Rectal smooth muscle tissue (tissue), 1 donor: ENCODE data around the gene MYH9.

Source experiments
- H3K27ac ChIP-seq: one replicate; pipeline ENCODE4 v1.7.0; 2013; ENCODE audit warnings: low read depth, low read length, inconsistent platforms
- H3K27me3 ChIP-seq: one replicate; pipeline ENCODE4 v1.7.0; 2013; ENCODE audit warnings: low read length; ENCODE audit not compliant: control insufficient read depth, insufficient read depth
- H3K36me3 ChIP-seq: one replicate; pipeline ENCODE4 v1.7.0; 2013; ENCODE audit warnings: low read length; ENCODE audit not compliant: control insufficient read depth, insufficient read depth
- H3K4me1 ChIP-seq: one replicate; pipeline ENCODE4 v1.7.0; 2013; ENCODE audit warnings: low read length; ENCODE audit not compliant: control insufficient read depth, insufficient read depth
- H3K4me3 ChIP-seq: one replicate; pipeline ENCODE4 v1.7.0; 2013; ENCODE audit warnings: low read length
- H3K9ac ChIP-seq: one replicate; pipeline ENCODE4 v1.7.0; 2013; ENCODE audit warnings: low read length

The MYH9 gene

GRCh38 chr22:36409056-36409455 lies 21.3 kb upstream of the MYH9 start:
- Histone ChIP-seq H3K27ac (no peak overlapping the region), H3K4me1 (no peaks in the 10 kb centered on the region), H3K36me3 (no peaks in the 10 kb centered on the region), H3K4me3 (no peak overlapping the region), H3K27me3 (no peaks in the 10 kb centered on the region), H3K9ac (no peak overlapping the region)

- Histone ChIP-seq H3K27me3 (no peaks in the 10 kb centered on the region), H3K36me3 (no peaks in the 10 kb centered on the region), H3K27ac (no peak overlapping the region), H3K4me3 (no peak overlapping the region), H3K9ac (no peak overlapping the region), H3K4me1 (no peaks in the 10 kb centered on the region)
Measured at GRCh38 chr22:36406721-36407120, 19.0 kb upstream of the MYH9 start.

GRCh38 chr22:36405671-36406538 lies 18.1 kb upstream of the MYH9 start:
- Histone ChIP-seq H3K4me1 (no peaks in the 10 kb centered on the region), H3K27me3 (no peaks in the 10 kb centered on the region), H3K4me3 (no peak overlapping the region), H3K9ac (no peak overlapping the region), H3K27ac (no peak overlapping the region), H3K36me3 (no peaks in the 10 kb centered on the region)

- no peak overlapping the region for H3K9ac ChIP-seq
- H3K27ac ChIP-seq: no peak overlapping the region
- H3K36me3 ChIP-seq: no peaks in the 10 kb centered on the region
- no peaks in the 10 kb centered on the region for H3K4me1 ChIP-seq
- no peaks in the 10 kb centered on the region for H3K27me3 ChIP-seq
- no peak overlapping the region for H3K4me3 ChIP-seq
Measured at GRCh38 chr22:36405221-36405661, 17.5 kb upstream of the MYH9 start.

- no peak overlapping the region for H3K9ac ChIP-seq
- H3K36me3 ChIP-seq: no peaks in the 10 kb centered on the region
- no peaks in the 10 kb centered on the region for H3K4me1 ChIP-seq
- no peak overlapping the region for H3K27ac ChIP-seq
- H3K27me3 ChIP-seq: no peaks in the 10 kb centered on the region
- H3K4me3 ChIP-seq: no peak overlapping the region
Measured at GRCh38 chr22:36404446-36404845, 16.7 kb upstream of the MYH9 start.

GRCh38 chr22:36399472-36399778 lies 11.7 kb upstream of the MYH9 start:
- no peak overlapping the region for H3K27ac ChIP-seq
- no peaks in the 10 kb centered on the region for H3K36me3 ChIP-seq
- H3K9ac ChIP-seq: no peak overlapping the region
- H3K4me3 ChIP-seq: no peak overlapping the region
- H3K27me3 ChIP-seq: no peaks in the 10 kb centered on the region
- no peaks in the 10 kb centered on the region for H3K4me1 ChIP-seq

GRCh38 chr22:36398601-36399471 lies 11.1 kb upstream of the MYH9 start:
- H3K9ac ChIP-seq: no peak overlapping the region
- no peaks in the 10 kb centered on the region for H3K4me1 ChIP-seq
- H3K27ac ChIP-seq: no peak overlapping the region
- H3K36me3 ChIP-seq: no peaks in the 10 kb centered on the region
- no peaks in the 10 kb centered on the region for H3K27me3 ChIP-seq
- no peak overlapping the region for H3K4me3 ChIP-seq

GRCh38 chr22:36397131-36398093 lies 9.6 kb upstream of the MYH9 start:
- no peak overlapping the region for H3K4me3 ChIP-seq
- no peaks in the 10 kb centered on the region for H3K36me3 ChIP-seq
- H3K27me3 ChIP-seq: no peaks in the 10 kb centered on the region
- no peaks in the 10 kb centered on the region for H3K4me1 ChIP-seq
- no peak overlapping the region for H3K9ac ChIP-seq
- H3K27ac ChIP-seq: no peak overlapping the region

- H3K27me3 ChIP-seq: no peaks in the 10 kb centered on the region
- no peak overlapping the region for H3K27ac ChIP-seq
- H3K9ac ChIP-seq: no peak overlapping the region
- H3K4me1 ChIP-seq: no peaks in the 10 kb centered on the region
- no peak overlapping the region for H3K4me3 ChIP-seq
- no peaks in the 10 kb centered on the region for H3K36me3 ChIP-seq
Measured at GRCh38 chr22:36395915-36396314, 8.1 kb upstream of the MYH9 start.

- Histone ChIP-seq H3K4me3 (no peak overlapping the region), H3K9ac (no peak overlapping the region), H3K4me1 (no peaks in the 10 kb centered on the region), H3K27ac (no peak overlapping the region), H3K27me3 (no peaks in the 10 kb centered on the region), H3K36me3 (no peaks in the 10 kb centered on the region)
Measured at GRCh38 chr22:36395055-36395849, 7.5 kb upstream of the MYH9 start.

GRCh38 chr22:36391638-36392037 lies 3.9 kb upstream of the MYH9 start:
- H3K27ac ChIP-seq: no peak overlapping the region
- no peaks in the 10 kb centered on the region for H3K27me3 ChIP-seq
- no peak overlapping the region for H3K4me3 ChIP-seq
- H3K36me3 ChIP-seq: no peaks in the 10 kb centered on the region
- H3K9ac ChIP-seq: no peak overlapping the region
- no peaks in the 10 kb centered on the region for H3K4me1 ChIP-seq
